HG03354 (cell line): ENCODE data around the gene ACSL1.

Experiments
- ATAC-seq: cut with Tn5 transposase; IDR thresholded peaks from one replicate; pipeline ENCODE4 v1.9.1; 2021; ENCODE audit warnings: mild to moderate bottlenecking; ENCODE audit not compliant: unreplicated experiment, poor library complexity, severe bottlenecking

ACSL1 gene

DNA sequence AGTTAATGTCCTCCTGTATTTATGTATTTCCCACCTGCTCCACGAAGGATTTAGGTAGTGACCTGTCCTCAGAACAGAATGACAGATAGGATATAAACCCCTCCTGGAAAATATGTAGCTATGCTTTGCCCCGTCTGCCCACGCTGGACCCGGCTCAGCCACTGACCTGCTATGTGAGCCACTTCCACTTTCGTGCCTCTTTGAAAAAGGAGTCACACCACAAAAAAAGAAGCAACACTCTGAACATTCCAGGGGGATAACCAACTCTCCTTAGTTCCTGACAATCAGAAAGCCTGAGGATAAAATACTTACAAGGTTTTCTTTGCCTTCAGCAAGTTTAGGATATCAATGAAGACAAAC is 11.1 kb downstream of the ACSL1 start:
- no peak for ATAC-seq

DNA sequence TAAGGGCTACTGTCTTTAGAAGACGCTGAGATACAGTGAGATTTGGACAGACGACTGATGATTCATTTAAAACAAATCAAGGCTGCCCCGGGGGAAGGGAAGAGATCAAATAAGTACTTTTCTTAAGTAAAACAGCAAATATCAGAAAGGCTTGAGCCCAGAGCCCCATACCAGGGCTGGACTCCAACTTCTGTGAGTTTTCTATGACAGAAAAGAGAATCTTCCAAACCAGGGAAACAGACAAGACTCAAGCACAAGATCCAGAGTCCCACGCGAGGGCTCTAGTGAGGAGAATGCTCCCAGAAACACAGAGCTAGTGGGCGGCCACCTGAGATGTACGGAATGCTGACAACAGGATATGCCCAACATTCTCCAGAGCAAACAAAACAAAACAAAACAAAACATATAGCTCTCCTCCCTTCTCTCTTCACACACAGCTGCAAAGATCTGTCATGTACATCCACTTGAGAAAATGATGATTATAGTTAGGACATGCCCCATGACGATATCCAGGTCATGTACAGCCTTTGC is 13.1 kb downstream of the ACSL1 start:
- ATAC-seq = no peak

DNA sequence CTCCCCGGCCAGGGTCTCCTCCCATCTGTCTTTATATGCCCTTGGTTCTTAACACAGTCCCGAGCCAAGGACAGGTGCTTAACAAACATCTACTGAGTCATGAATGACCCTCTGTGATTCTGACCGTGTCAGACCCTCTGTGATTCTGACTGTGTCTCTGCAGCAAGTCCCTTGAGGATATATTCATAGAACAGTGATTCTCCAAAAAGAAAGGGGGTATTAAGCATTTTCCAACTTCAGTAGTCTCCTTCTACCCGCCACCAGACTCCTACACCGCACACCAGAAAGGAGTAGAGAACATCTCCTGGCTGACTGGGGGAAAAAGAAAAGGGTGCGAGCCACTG is 13.6 kb downstream of the ACSL1 start:
- no peak for ATAC-seq

DNA sequence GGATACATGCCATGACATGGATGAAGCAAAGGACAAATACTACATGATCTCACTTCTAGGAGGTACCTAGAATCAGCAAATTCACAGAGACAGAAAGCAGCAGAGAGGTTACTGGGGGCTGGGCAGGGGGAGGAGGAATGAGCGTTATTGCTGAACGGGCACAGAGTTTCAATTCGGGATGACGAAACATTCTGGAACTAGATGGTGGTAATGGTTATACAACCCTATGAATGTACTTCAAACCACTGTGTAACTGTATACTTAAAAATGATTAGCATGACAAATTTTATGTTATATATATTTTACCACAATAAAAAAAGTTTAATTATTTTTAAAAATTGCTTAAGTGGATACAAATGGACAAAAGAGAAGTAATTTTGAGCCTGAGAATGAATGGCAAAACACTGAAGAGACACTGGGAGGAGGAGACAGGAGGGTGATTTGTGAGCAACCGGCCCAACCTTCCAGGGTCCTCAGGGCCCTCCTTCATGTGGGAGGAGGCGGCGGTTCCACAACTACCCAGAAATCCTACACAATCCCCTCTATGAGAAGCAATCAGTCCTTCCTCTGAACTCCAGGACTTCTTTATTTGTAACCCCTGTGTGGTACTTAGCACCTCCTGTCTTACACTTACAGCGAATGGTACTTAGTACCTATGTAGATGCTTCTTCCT is 14.1 kb downstream of the ACSL1 start:
- ATAC-seq = no peak

- ATAC-seq = no peak
Measured at GRCh38 chr4:184810720-184811119, 15.0 kb downstream of the ACSL1 start.

DNA sequence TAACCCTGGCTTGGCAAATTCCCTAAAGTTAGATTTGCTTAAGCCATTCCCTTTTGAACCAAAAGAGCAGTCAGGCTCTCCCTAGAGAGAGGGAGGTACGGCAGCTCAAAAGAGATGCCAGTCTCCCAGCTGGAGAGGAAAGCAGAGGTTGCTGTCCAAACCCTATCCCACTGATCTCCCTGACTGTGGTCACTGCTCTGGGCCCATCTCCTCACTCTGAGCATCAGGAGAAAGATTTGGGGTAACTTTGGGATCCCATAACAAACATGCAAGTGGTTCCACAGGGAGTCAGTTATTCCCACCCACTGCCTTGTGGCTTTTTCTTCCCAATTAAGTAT is 17.1 kb downstream of the ACSL1 start:
- ATAC-seq = no peak

DNA sequence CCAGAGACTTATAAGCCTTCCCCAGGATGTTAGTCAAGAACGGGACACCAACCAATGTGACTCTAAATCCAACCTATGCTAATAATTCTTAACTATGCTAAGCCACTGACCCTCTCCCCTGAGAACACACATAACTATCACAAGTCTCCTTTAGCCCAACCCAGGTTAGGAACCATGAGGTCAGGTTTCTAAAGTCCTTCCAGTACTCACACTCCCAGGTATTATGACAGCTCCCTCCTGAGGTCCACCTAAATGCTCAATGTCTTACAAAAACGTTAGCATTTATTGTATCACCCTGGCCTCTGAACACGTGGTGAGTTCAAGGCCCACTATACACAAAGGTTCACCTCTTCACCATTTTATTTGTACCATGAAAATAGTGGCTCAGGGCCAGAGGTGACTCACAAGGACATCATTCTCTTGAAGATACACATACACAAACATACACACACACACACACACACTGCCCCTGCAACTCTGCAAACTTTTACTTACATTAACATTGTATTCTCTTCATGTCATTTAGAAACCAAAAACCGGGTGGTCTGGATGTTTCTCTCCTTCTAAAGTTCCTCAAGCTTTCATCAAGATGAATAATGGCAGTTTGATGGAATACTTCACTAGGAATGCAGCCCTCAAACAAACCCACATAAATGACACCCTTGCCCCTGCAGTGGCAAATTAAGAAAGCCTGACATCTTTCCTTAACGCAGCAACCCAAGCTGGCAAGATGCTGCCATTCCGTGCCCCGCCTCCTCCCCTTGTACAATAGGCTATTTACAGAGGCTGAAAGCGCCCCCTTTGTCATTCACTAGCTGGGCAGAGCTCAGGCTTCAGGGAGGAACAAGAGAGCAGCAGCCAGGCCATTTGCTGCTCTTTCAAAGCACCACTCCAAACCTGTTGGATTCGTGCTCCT is 17.7 kb downstream of the ACSL1 start:
- no peak for ATAC-seq

DNA sequence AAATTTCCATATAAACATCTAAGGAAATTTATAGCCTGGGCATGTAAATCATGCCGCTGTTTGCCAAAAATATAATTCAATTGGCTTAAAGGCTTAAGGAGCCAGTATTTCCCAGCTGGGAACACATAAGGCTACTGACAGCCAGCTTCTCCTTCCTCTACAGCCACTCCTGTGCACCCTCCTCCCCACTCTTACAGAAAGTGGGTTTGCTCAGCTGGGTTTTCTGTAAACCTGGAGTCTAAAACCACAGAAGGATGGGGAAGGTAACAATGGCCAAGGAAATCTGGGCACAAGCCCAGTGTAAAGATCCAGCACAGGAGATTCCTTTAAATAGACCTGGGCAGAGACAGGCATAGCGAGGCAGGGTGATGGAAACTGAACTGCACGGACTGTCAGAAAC is 18.5 kb downstream of the ACSL1 start:
- ATAC-seq = no peak

GRCh38 chr4:184806711-184807110 is 19.1 kb downstream of the ACSL1 start:
- ATAC-seq = no peak

- no peak for ATAC-seq
Measured at GRCh38 chr4:184806229-184806550, 19.6 kb downstream of the ACSL1 start.

- ATAC-seq = peak; percentile 48
Measured at GRCh38 chr4:184805462-184806228, 20.1 kb downstream of the ACSL1 start.

GRCh38 chr4:184804621-184805020 is 21.1 kb downstream of the ACSL1 start:
- ATAC-seq = no peak

- ATAC-seq = no peak
Measured at GRCh38 chr4:184803874-184804273, 21.9 kb downstream of the ACSL1 start.

DNA sequence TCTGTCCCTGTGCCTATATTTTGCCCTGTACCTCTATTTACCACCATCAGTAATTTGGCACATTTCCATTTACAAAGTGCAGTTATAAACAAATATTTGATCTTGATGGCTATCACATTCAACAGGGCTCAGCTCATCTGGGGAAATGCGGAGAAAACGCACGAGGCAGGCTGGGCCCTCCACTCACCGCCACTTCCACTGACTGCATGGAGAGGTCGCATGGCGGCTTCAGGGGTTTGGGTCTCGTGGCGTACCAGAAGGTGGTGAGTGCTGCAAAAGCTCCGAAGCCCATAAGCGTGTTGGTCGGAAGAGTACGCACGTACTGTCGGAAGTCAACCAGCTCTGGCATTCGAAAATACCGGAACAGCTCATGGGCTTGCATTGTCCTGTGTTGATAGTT is 22.6 kb downstream of the ACSL1 start:
- no peak for ATAC-seq

GRCh38 chr4:184802697-184803015 is 23.1 kb downstream of the ACSL1 start:
- no peak for ATAC-seq

DNA sequence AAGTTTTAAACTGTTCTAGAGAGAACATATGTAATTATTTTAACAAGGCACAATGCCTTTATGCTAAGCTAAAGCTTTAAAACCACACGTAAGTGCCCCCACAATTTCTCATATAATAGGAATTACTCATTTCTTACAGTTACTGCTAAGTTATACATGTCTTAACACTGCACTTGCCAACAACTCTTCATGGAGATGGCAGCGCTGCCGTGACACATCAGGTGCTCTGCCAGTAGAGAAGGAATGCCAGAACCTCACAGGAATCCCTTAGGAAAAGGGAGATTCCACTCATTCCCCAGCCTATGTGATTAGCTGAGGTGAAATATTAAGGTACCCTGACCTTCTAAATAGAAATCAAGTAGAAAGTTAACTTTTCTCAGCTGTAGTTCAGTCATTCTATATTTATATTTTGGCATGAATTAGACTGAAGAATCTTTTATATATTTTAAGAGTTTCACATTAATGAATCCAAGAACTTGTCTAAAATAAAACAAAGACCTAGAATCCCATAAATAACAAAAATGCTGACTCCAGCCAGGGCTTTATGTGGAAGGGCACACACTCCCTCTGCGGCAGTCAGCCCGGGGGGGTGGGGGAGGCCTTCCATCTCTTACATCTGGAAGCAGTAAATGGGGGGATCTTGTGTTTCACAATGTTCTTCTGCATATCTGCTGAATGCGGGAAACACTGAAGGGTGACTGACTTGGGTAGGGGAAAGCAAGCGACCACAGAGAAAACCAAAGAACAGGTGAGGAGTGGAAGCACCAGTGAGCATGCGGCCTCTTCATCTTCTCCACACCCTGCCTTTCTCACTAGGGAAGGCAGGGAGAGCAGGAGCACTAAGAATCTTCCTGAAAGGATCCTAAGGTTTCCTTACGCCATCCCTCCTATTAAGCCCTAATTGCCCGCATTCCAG is 23.7 kb downstream of the ACSL1 start:
- ATAC-seq = no peak

- no peak for ATAC-seq
Measured at GRCh38 chr4:184798504-184798903, 27.3 kb downstream of the ACSL1 start.

- ATAC-seq = no peak
Measured at GRCh38 chr4:184796906-184797305, 28.9 kb downstream of the ACSL1 start.

GRCh38 chr4:184795214-184795844 is 30.4 kb downstream of the ACSL1 start:
- ATAC-seq = no peak
